Measurements from ENCODE around the gene CCL15. TPM values are rescaled to one million over a fixed set of nuclear protein-coding genes. Genes with fewer than 3 reads are reported as not detected.

CCL15 gene
- total and polyA plus RNA-seq, 2 of the 13 experiments (the other 11 are each of a cell fraction or from before 2014, with no cell fraction given) = 29.2 to 45.9 TPM

- TF ChIP-seq ZHX2 (IDR thresholded peaks at IDR 0.05; ENCODE audit: low read depth) = 0 out of 2 replicates have a peak, but pooled peaks have one; percentile 41
- no peak for TF ChIP-seq ZHX2 (CRISPR knock-in tag; IDR thresholded peaks at IDR 0.05; ENCODE audit: borderline replicate concordance)
- TF ChIP-seq AHR (CRISPR knock-in tag; IDR thresholded peaks at IDR 0.05) = peak; percentile 77; the same call in 1 of the 2 replicates
- TF ChIP-seq, protein P1, sequence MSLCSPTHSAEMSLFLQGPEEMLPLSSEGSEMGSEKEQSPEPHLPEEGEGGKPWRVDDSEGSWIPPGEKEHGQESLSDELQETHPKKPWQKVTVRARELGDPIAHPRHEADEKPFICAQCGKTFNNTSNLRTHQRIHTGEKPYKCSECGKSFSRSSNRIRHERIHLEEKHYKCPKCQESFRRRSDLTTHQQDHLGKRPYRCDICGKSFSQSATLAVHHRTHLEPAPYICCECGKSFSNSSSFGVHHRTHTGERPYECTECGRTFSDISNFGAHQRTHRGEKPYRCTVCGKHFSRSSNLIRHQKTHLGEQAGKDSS (CRISPR knock-in tag; IDR thresholded peaks at IDR 0.05; ENCODE audit: borderline replicate concordance, low read depth) = peak; percentile 67; the same call in 1 of the 2 replicates
- TF ChIP-seq MAF1 (CRISPR knock-in tag; IDR thresholded peaks at IDR 0.05; ENCODE audit: borderline replicate concordance) = no peak
- TF ChIP-seq MIER3 (CRISPR knock-in tag; IDR thresholded peaks at IDR 0.05; ENCODE audit: borderline replicate concordance) = peak; percentile 94; the same call in 1 of the 2 replicates
- peak; percentile 89; the same call in 1 of the 2 replicates for TF ChIP-seq ZNF362 (CRISPR knock-in tag; IDR thresholded peaks at IDR 0.05; ENCODE audit: borderline replicate concordance)
- no peak for TF ChIP-seq KLF12 (CRISPR knock-in tag; IDR thresholded peaks at IDR 0.05; ENCODE audit: borderline replicate concordance)
- TF ChIP-seq CEBPG (CRISPR knock-in tag; IDR thresholded peaks at IDR 0.05) = peak; percentile 69
- peak; percentile 76 for TF ChIP-seq KDM3A (CRISPR knock-in tag; IDR thresholded peaks at IDR 0.05; ENCODE audit: low read depth)
- peak; percentile 59 for TF ChIP-seq ZNF644 (CRISPR knock-in tag; IDR thresholded peaks at IDR 0.05; ENCODE audit: low read depth)
- peak; percentile 96 for TF ChIP-seq MED1 (CRISPR knock-in tag; IDR thresholded peaks at IDR 0.05)
- TF ChIP-seq HMG20A (CRISPR knock-in tag; IDR thresholded peaks at IDR 0.05; ENCODE audit: borderline replicate concordance) = peak; percentile 90
- TF ChIP-seq ZNF317 (CRISPR knock-in tag; IDR thresholded peaks at IDR 0.05) = peak; percentile 21; the same call in 1 of the 2 replicates
- TF ChIP-seq ZBTB49 (CRISPR knock-in tag; IDR thresholded peaks at IDR 0.05; ENCODE audit: borderline replicate concordance) = peak; percentile 69; the same call in 1 of the 2 replicates
- no peak for TF ChIP-seq PAX8 (CRISPR knock-in tag; IDR thresholded peaks at IDR 0.05; ENCODE audit: borderline replicate concordance)
- TF ChIP-seq SOX13 (IDR thresholded peaks at IDR 0.05) = peak; percentile 92
- TF ChIP-seq SOX13 (CRISPR knock-in tag; conservative IDR thresholded peaks at IDR 0.05 in 1 of 2, IDR thresholded peaks at IDR 0.05 in 1 of 2) = peak in 1 of 2 experiments; percentile 94; a peak in 2 of 4 replicates
These were observed 27.8 kb downstream of the CCL15 start (continued) for GRCh38 chr17:35973333-35974260.
